IMR-90 (cell line): ENCODE results near the gene TM4SF1. TPM values are rescaled to one million over a fixed set of nuclear protein-coding genes. Genes with fewer than 3 reads are reported as not detected.

Experiments
- ATAC-seq: fragments of 200-7000 bp; cut with Tn5 transposase; 2 replicates; pipeline ENCODE4 v1.9.1; 2020; ENCODE audit warnings: low read depth, mild to moderate bottlenecking, moderate library complexity
- BruUV-seq: library from RNA; stranded (reverse); fragments of 400-500 nt; replicated peaks from 2 replicates; lab custom pipeline; 2021; lab: Mats Ljungman, UMichigan
- CTCF ChIA-PET: fragments of 300-600 bp; formaldehyde crosslinking; extraction: SDS; loops from one replicate; lab custom pipeline; 2021; ENCODE audit warnings: antibody characterized with exemption; lab: Yijun Ruan, JAX
- POLR2A ChIA-PET: fragments of 300-600 bp; sonication (Branson Sonifier 250); formaldehyde crosslinking; loops from one replicate; lab custom pipeline; 2022; ENCODE audit warnings: antibody characterized with exemption; ENCODE audit not compliant: unreplicated experiment; lab: Charles Lee
- DNase-seq: peaks from one replicate; pipeline ENCODE4 v3.0.0; 2013
- H2AFZ ChIP-seq: replicated peaks from 2 replicates; pipeline ENCODE3; 2013; ENCODE audit warnings: low read length, mild to moderate bottlenecking; ENCODE audit not compliant: poor library complexity
- H2AK5ac ChIP-seq: 2 replicates; pipeline ENCODE4 v1.6.1; 2013; ENCODE audit warnings: low read depth, low read length, inconsistent platforms
- H2AK9ac ChIP-seq: replicated peaks from 2 replicates; pipeline ENCODE3; 2013; ENCODE audit warnings: mild to moderate bottlenecking, low read depth, low read length, moderate library complexity; ENCODE audit not compliant: poor library complexity
- H2BK120ac ChIP-seq: 2 replicates; pipeline ENCODE4 v1.6.1; 2013; ENCODE audit warnings: low read depth, low read length, inconsistent platforms
- H2BK15ac ChIP-seq: 3 replicates; pipeline ENCODE4 v1.6.1; 2013; ENCODE audit warnings: low read depth, low read length, inconsistent platforms
- H2BK20ac ChIP-seq: 2 replicates; pipeline ENCODE4 v1.6.1; 2013; ENCODE audit warnings: low read depth, mild to moderate bottlenecking, inconsistent platforms, low read length, moderate library complexity
- H2BK5ac ChIP-seq: 2 replicates; pipeline ENCODE4 v1.6.1; 2013; ENCODE audit warnings: mild to moderate bottlenecking, low read depth, low read length, inconsistent platforms; ENCODE audit not compliant: poor library complexity, severe bottlenecking
- H3K14ac ChIP-seq: replicated peaks from 2 replicates; pipeline ENCODE4 v1.6.1; 2013; ENCODE audit warnings: low read depth, low read length, inconsistent platforms
- H3K18ac ChIP-seq: 2 replicates; pipeline ENCODE4 v1.6.1; 2013; ENCODE audit warnings: low read depth, low read length, control low read depth
- H3K23ac ChIP-seq: 2 replicates; pipeline ENCODE4 v1.6.1; 2013; ENCODE audit warnings: low read depth, low read length, inconsistent platforms
- H3K27ac ChIP-seq: 2 replicates; pipeline ENCODE4 v1.5.1; 2013; ENCODE audit warnings: mild to moderate bottlenecking, control low read depth, low read length; ENCODE audit not compliant: insufficient read depth
- H3K27me3 ChIP-seq: 2 replicates; pipeline ENCODE4 v1.6.1; 2013; ENCODE audit warnings: low read length; ENCODE audit not compliant: control insufficient read depth, insufficient read depth
- H3K36me3 ChIP-seq: 2 replicates; pipeline ENCODE4 v1.6.1; 2013; ENCODE audit warnings: low read length, mixed read lengths; ENCODE audit not compliant: control insufficient read depth, insufficient read depth
- H3K4ac ChIP-seq: 2 replicates; pipeline ENCODE4 v1.6.1; 2013; ENCODE audit warnings: low read depth, low read length, inconsistent platforms
- H3K4me1 ChIP-seq: 2 replicates; pipeline ENCODE4 v1.6.1; 2013; ENCODE audit warnings: low read length, mixed read lengths; ENCODE audit not compliant: control insufficient read depth, insufficient read depth
- H3K4me2 ChIP-seq: 2 replicates; pipeline ENCODE4 v1.6.1; 2013; ENCODE audit warnings: low read depth, mild to moderate bottlenecking, control low read depth, low read length, moderate library complexity
- H3K4me3 ChIP-seq: 2 replicates; pipeline ENCODE4 v1.5.1; 2013; ENCODE audit warnings: low read depth, mild to moderate bottlenecking, control low read depth, low read length, moderate library complexity; ENCODE audit not compliant: insufficient read depth
- H3K56ac ChIP-seq: 2 replicates; pipeline ENCODE4 v1.6.1; 2013; ENCODE audit warnings: low read length, inconsistent platforms; ENCODE audit not compliant: insufficient read depth; ENCODE audit errors: extremely low read depth
- H3K79me1 ChIP-seq, 2 experiments: 2 replicates each; pipeline ENCODE4 v1.6.1; 2013; ENCODE audit warnings: low read length in 2 of 2, inconsistent platforms in 1 of 2, low read depth in 1 of 2
- H3K9ac ChIP-seq: 2 replicates; pipeline ENCODE4 v1.6.1; 2013; ENCODE audit warnings: low read depth, low read length, control low read depth
- H3K9me1 ChIP-seq: 2 replicates; pipeline ENCODE4 v1.6.1; 2013; ENCODE audit warnings: low read length, inconsistent platforms; ENCODE audit not compliant: insufficient read depth
- H3K9me3 ChIP-seq: 2 replicates; pipeline ENCODE4 v1.6.1; 2013; ENCODE audit warnings: low read length; ENCODE audit not compliant: control insufficient read depth, insufficient read depth
- H4K20me1 ChIP-seq: 2 replicates; pipeline ENCODE4 v1.6.1; 2013; ENCODE audit warnings: low read length, inconsistent platforms; ENCODE audit not compliant: insufficient read depth
- H4K5ac ChIP-seq: 2 replicates; pipeline ENCODE4 v1.6.1; 2013; ENCODE audit warnings: mild to moderate bottlenecking, low read depth, low read length, control low read depth
- H4K8ac ChIP-seq, 2 experiments: 2 replicates each; pipeline ENCODE4 v1.6.1; 2013; ENCODE audit warnings: low read depth in 2 of 2, low read length in 2 of 2, control low read depth in 1 of 2, inconsistent platforms in 1 of 2
- H4K91ac ChIP-seq: 2 replicates; pipeline ENCODE4 v1.6.1; 2013; ENCODE audit warnings: low read depth, low read length, inconsistent platforms; ENCODE audit not compliant: insufficient read depth
- BHLHE40 ChIP-seq: fragments of 150-350 bp; IDR thresholded peaks from 2 replicates; pipeline ENCODE4 v1.6.1; 2016; ENCODE audit warnings: mild to moderate bottlenecking, low read depth, low read length
- CHD1 ChIP-seq: IDR thresholded peaks from 2 replicates; pipeline ENCODE4 v1.6.1; 2012; ENCODE audit warnings: low read depth, low read length, improper control_type of control experiment
- FOS ChIP-seq: fragments of 150-350 bp; IDR thresholded peaks from 2 replicates; pipeline ENCODE4 v1.6.1; 2016; ENCODE audit warnings: low read depth, low read length
- MAFK ChIP-seq: IDR thresholded peaks from 2 replicates; pipeline ENCODE4 v1.6.1; 2012; ENCODE audit warnings: low read depth, low read length, improper control_type of control experiment
- MAZ ChIP-seq: IDR thresholded peaks from 2 replicates; pipeline ENCODE4 v1.6.1; 2012; ENCODE audit warnings: low read depth, mild to moderate bottlenecking, low read length, improper control_type of control experiment, moderate library complexity, borderline replicate concordance
- POLR2A ChIP-seq: IDR thresholded peaks from 2 replicates; pipeline ENCODE4 v1.6.1; 2012; ENCODE audit warnings: mild to moderate bottlenecking, low read depth, low read length
- RAD21 ChIP-seq: IDR thresholded peaks from 2 replicates; pipeline ENCODE4 v1.6.1; 2012; ENCODE audit warnings: low read length, improper control_type of control experiment
- RFX5 ChIP-seq: IDR thresholded peaks from 2 replicates; pipeline ENCODE4 v1.8.0; 2012; ENCODE audit warnings: low read depth, mild to moderate bottlenecking, low read length, moderate library complexity
- SMC3 ChIP-seq: fragments of 150-350 bp; IDR thresholded peaks from 2 replicates; pipeline ENCODE4 v1.6.1; 2016; ENCODE audit warnings: low read depth, mild to moderate bottlenecking, antibody characterized with exemption, low read length, moderate library complexity
- USF2 ChIP-seq: fragments of 150-350 bp; IDR thresholded peaks from 2 replicates; pipeline ENCODE4 v1.6.1; 2017; ENCODE audit warnings: mild to moderate bottlenecking, antibody characterized with exemption, low read length, low read depth
- WGBS, 2 experiments: methylation state at CpG; one replicate each; pipeline versions ENCODE4 v1.1.5 to v1.1.7; 2013; ENCODE audit warnings: missing lambda C conversion rate in 2 of 2; ENCODE audit not compliant: insufficient read length in 1 of 2; ENCODE audit errors: extremely low coverage in 2 of 2; 5-methylcytosine and 5-hydroxymethylcytosine counted together
- dilution Hi-C: fragments of 300-500 bp; cut with HindIII; formaldehyde crosslinking; loops from one replicate; pipeline ENCODE4 v1.14.3; 2018; ENCODE audit warnings: low sequenced_read_pairs; ENCODE audit not compliant: unreplicated experiment
- in situ Hi-C: fragments of 300-500 bp; cut with MboI; formaldehyde crosslinking; loops from 3 replicates; pipeline ENCODE4 v1.14.3; 2019; ENCODE audit warnings: low sequenced_read_pairs, inconsistent platforms, mixed read lengths
- intact Hi-C: fragments of 100-400 bp; cut with micrococcal nuclease; formaldehyde crosslinking; loops from 2 replicates; pipeline ENCODE4 v1.10.0; 2022
- polyA plus RNA-seq, 3 experiments: library from polyadenylated mRNA; depleted of rRNA; stranded (reverse); fragments of >200 nt; gene quantifications; 2 replicates each; pipeline ENCODE4 v1.2.3, GENCODE V29; 2012; ENCODE audit warnings: low replicate concordance in 1 of 3
- total RNA-seq: library from RNA; depleted of rRNA; stranded (reverse); fragments of >200 nt; gene quantifications from 2 replicates; pipeline ENCODE4 v1.2.3, GENCODE V29; 2012

TM4SF1 gene
- total and polyA plus RNA-seq, 2 of the 4 experiments (the other 2 are of a cell fraction), result 232 to 302 TPM

GRCh38 chr3:149375501-149376196, 1.8 kb downstream of the TM4SF1 start:
- intact Hi-C loops, result no loop called here
- H3K27ac ChIP-seq, result peak overlapping the region; percentile 96

More at GRCh38 chr3:149375501-149376196, 1.8 kb downstream of the TM4SF1 start:
- peak overlapping the region; percentile 89 for H2BK120ac ChIP-seq
- no peak for ATAC-seq
- peak overlapping the region; percentile 54 for H3K4me3 ChIP-seq
- DNase-seq, result peak; percentile 49
- peak overlapping the region; percentile 99 for H3K4me2 ChIP-seq
- TF ChIP-seq POLR2A (peak; percentile 80), RAD21 (no peak), MAZ (no peak), FOS (no peak), MAFK (no peak), RFX5 (no peak), CHD1 (peak; percentile 97), BHLHE40 (no peak), USF2 (no peak), SMC3 (no peak)
- peak overlapping the region; percentile 88 for H2AK5ac ChIP-seq
- H3K9me3 ChIP-seq, result no peaks in the 10 kb centered on the region
- H2AFZ ChIP-seq, result no peak overlapping the region
- peak overlapping the region; percentile 87 for H3K4ac ChIP-seq
- H2BK15ac ChIP-seq, result peak overlapping the region; percentile 45; the same call in 2 of the 3 replicates
- WGBS, 2 experiments, result no CpG with 5 or more reads among the region's 4 CpGs
- H2AK9ac ChIP-seq, result peak overlapping the region; percentile 62
- peak overlapping the region; percentile 71 for H2BK20ac ChIP-seq
- ChIA-PET CTCF (interaction anchor here (0.6 kb wide), 1 partner anchor 98 kb away, joined by 3 read pairs; the partner anchor contains the start of gene TM4SF4), POLR2A (no interaction called here)
- peaks cover 23% of the 10 kb centered on the region for H3K4me1 ChIP-seq
- in situ Hi-C loops (no loop called here), dilution Hi-C loops (no loop called here)
- peak overlapping the region; percentile 99 for H4K5ac ChIP-seq
- H3K79me1 ChIP-seq, result peaks cover 20 to 52% of the 10 kb centered on the region in 2 experiments
- peak overlapping the region; percentile 86 for H3K9ac ChIP-seq
- H3K9me1 ChIP-seq, result peaks cover 28% of the 10 kb centered on the region
- peaks cover 22% of the 10 kb centered on the region for H3K36me3 ChIP-seq
- no peaks in the 10 kb centered on the region for H4K20me1 ChIP-seq
- no peaks in the 10 kb centered on the region for H3K27me3 ChIP-seq
- H3K14ac ChIP-seq, result peak overlapping the region; percentile 97
- peak overlapping the region; percentile 5 to 49; a peak in 3 of 4 replicates for H4K8ac ChIP-seq
- H4K91ac ChIP-seq, result peak overlapping the region; percentile 76
- peak overlapping the region; percentile 99 for H3K18ac ChIP-seq
- H3K23ac ChIP-seq, result peak overlapping the region; percentile 78
- no peak overlapping the region; the same call in 1 of the 2 replicates for H3K56ac ChIP-seq
- peak overlapping the region; percentile 78 for H2BK5ac ChIP-seq
- BruUV-seq, result no TSS peak
